Esophagus (tissue), 2 donors: ENCODE results near the gene HPD. TPM values are rescaled to one million over a fixed set of nuclear protein-coding genes. Genes with fewer than 3 reads are reported as not detected.
"Not testable (repeated sequence)": the region's sequence is repeated elsewhere in the genome, so short reads cannot be mapped to it uniquely, and the experiment has no call there.

ENCODE experiments used
- H3K27ac ChIP-seq, 2 donors: one replicate each; pipeline ENCODE4 v1.5.1; 2013; ENCODE audit warnings: low read depth in 2 of 2, mild to moderate bottlenecking in 2 of 2, inconsistent platforms in 1 of 2, low read length in 1 of 2, moderate library complexity in 1 of 2
- H3K27me3 ChIP-seq, 2 donors: one replicate each; pipeline ENCODE4 v1.6.1; 2013; ENCODE audit warnings: low read length in 2 of 2, control low read depth in 1 of 2, mild to moderate bottlenecking in 1 of 2; ENCODE audit not compliant: insufficient read depth in 2 of 2, control insufficient read depth in 1 of 2
- H3K36me3 ChIP-seq, 2 donors: one replicate each; pipeline ENCODE4 v1.6.1; 2013; ENCODE audit warnings: low read length in 1 of 2; ENCODE audit not compliant: control insufficient read depth in 2 of 2, insufficient read depth in 2 of 2
- H3K4me1 ChIP-seq, 2 donors: one replicate each; pipeline ENCODE4 v1.6.1; 2013; ENCODE audit warnings: low read length in 1 of 2; ENCODE audit not compliant: control insufficient read depth in 2 of 2, insufficient read depth in 2 of 2
- H3K4me3 ChIP-seq, 2 donors: one replicate each; pipeline ENCODE4 v1.5.1; 2013; ENCODE audit warnings: low read length in 2 of 2, mild to moderate bottlenecking in 2 of 2, low read depth in 1 of 2, moderate library complexity in 1 of 2
- H3K9me3 ChIP-seq, 2 donors: one replicate each; pipeline ENCODE4 v1.6.1; 2013; ENCODE audit warnings: mild to moderate bottlenecking in 2 of 2, low read depth in 1 of 2, low read length in 1 of 2, moderate library complexity in 1 of 2; ENCODE audit not compliant: control insufficient read depth in 2 of 2, insufficient read depth in 1 of 2
- WGBS, 2 donors: extraction: QIAGEN DNeasy Blood & Tissue Kit; methylation state at CpG; one replicate each; pipeline ENCODE4 v1.1.7; 2013; 5-methylcytosine and 5-hydroxymethylcytosine counted together
- polyA plus RNA-seq, 2 donors: library from polyadenylated mRNA; stranded (reverse); fragments of 200-250 nt; gene quantifications; one replicate each; pipeline ENCODE4 v1.2.3, GENCODE V29; 2013
- donor health status: healthy with polysubstance abuse.
- donor health status: Bipolar disorder and iron deficiency.

The HPD gene
- polyA plus RNA-seq, result under 1 TPM; 0.29 to 0.31 TPM

DNA sequence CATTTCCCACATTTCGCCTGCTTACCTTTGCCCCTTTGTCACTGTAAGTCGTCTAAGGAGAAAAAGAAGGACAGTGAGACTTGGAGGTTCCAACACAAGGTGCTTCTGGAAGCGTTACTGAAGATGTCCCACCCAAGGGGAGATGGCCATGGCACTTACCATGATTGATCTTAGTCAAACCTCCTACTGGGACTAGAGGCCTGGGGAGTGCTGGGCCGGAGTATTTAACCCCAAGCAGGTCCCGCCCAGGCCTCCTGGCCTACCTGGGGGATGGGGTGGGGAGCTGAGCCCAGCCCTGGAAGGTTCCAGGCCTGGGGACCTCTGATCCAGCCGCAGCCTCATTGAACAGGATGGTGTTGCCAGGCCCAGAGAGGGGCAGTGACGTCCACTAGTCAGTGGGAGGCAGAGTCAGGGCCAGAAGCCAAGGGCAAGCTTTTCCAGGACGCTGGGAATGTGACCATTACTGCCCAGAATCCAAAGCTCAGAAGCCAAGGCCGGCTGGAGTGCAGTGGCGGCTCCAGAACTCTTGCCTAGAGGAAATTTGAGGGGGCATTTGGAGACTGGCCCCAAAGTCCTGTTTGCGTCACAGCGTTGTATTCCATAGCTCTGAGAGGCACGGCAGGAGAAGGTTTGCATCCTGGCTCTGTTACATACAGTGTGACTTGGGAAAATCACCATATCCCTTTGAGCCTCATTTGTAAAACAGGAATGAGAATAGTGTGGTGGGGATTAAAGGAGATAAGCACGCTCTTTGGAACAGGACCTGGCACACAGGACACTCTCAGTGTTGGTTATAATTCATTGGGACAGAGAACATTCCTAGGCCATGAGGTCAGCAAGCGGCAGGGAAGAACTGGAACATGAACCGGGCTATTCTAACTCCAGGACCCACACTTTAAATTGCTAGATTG, at the start of gene HPD:
Gene HPD (minus strand): TSS at position 198 of the 911 bp plus-strand sequence. CDS start 36 bp downstream, at position 162.
- Histone ChIP-seq H3K27ac (peak within 1 kb of the TSS; percentile 71 to 80), H3K4me3 (no peak within 1 kb of the TSS)

DNA sequence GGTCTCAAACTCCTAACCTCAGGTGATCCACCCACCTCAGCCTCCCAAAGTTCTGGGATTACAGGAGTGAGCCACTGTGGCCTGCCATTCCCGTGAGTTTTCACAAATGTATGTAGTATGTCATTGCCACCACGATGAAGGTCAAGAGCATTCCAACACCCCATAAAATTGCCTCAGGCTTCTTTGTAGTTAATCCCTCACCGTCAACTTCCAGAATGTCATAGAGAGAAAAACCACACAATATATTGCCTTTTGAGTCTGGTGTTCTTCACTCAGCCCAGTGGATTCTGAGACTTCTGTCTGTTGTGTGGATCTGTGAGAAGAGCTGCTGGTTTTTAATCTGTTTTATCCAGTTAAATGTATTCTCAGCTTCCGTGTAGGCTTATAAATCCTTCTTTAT, 47.1 kb upstream of the HPD start:
- Histone ChIP-seq H3K27ac (no peak overlapping the region), H3K4me1 (no peaks in the 10 kb centered on the region), H3K4me3 (no peak overlapping the region), H3K27me3 (no peaks in the 10 kb centered on the region), H3K9me3 (no peaks in the 10 kb centered on the region), H3K36me3 (peaks cover 10 to 32% of the 10 kb centered on the region in 2 donors)
- WGBS, 2 donors, result 59 to 71% methylated on average over 4 of the region's 4 CpGs

More for the DNA sequence above, at the start of gene HPD:
- Histone ChIP-seq H3K9me3 (no peaks in the 10 kb centered on the region), H3K27me3 (no peaks in the 10 kb centered on the region), H3K36me3 (no peaks in the 10 kb centered on the region), H3K4me1 (no peaks in the 10 kb centered on the region)
- WGBS, 2 donors, result 61 to 69% methylated on average over 16 of the region's 16 CpGs

DNA sequence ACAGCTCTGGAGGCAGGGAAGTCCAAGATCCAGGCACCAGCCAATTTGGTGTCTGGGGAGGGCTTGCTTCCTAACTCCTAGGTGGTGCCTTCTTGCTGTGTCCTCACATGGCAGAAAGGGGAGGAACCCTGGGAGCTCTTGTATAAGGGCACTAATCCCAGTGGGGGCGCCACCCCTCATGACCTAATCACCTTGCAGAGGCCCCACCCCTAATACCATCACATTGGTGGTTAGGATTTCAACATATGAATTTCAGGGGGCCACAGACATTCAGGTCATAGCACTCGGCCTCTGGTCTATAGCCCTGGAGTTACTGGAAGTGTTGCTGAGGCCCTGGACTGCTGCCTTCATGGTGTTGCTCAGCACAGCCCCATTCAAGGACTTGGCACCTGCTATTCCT, 44.5 kb upstream of the HPD start:
- Histone ChIP-seq H3K9me3 (no peaks in the 10 kb centered on the region), H3K36me3 (peaks cover 10 to 32% of the 10 kb centered on the region in 2 donors), H3K27me3 (no peaks in the 10 kb centered on the region), H3K27ac (no peak overlapping the region), H3K4me3 (no peak overlapping the region), H3K4me1 (no peaks in the 10 kb centered on the region)
- 82 to 94% methylated on average over 2 of the region's 2 CpGs for WGBS, 2 donors

DNA sequence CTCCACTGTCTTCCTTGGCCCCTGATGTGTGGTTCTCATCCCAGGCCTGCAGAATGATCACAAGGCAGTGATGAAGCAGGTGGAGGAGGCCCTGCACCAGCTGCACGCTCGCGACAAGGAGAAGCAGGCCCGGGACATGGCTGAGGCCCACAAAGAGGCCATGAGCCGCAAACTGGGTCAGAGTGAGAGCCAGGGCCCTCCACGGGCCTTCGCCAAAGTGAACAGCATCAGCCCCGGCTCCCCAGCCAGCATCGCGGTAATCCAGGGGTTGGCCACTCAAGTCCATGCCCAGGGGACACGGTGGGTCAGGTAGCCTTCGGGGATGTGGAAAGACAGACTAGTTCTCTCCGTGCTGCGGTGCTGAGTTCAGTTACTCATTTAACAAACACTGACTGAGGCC, 40.9 kb upstream of the HPD start:
- peaks cover 0 to 1% of the 10 kb centered on the region in 2 donors for H3K4me1 ChIP-seq
- no peak overlapping the region for H3K4me3 ChIP-seq
- H3K27ac ChIP-seq, result no peak overlapping the region
- WGBS, 2 donors, result 94% methylated on average over 14 of the region's 14 CpGs
- peaks cover 12 to 38% of the 10 kb centered on the region in 2 donors for H3K36me3 ChIP-seq
- no peaks in the 10 kb centered on the region for H3K27me3 ChIP-seq
- no peaks in the 10 kb centered on the region for H3K9me3 ChIP-seq

DNA sequence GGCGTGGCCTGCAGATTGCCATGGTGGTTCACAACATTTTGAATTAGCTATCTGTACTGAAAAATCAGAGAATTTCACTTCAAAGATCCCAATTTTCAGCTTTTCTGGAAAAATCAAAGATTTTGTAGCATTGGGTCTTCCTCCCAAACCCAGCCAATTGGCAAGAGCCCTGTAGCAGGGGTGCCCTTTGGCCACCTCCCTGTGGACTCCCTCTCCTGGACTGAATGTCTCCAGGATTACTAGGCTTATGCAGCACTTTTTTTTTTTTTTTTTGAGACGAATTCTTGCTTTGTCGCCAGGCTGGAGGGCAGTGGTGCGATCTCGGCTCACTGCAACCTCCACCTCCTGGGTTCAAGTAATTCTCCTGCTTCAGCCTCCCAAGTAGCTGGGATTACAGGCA, 39.6 kb upstream of the HPD start:
- Histone ChIP-seq H3K9me3 (no peaks in the 10 kb centered on the region), H3K27ac (no peak overlapping the region), H3K4me1 (peaks cover 0 to 7% of the 10 kb centered on the region in 2 donors), H3K27me3 (no peaks in the 10 kb centered on the region), H3K4me3 (no peak overlapping the region), H3K36me3 (peaks cover 10 to 33% of the 10 kb centered on the region in 2 donors)
- 82 to 90% methylated on average over 5 of the region's 5 CpGs for WGBS, 2 donors

DNA sequence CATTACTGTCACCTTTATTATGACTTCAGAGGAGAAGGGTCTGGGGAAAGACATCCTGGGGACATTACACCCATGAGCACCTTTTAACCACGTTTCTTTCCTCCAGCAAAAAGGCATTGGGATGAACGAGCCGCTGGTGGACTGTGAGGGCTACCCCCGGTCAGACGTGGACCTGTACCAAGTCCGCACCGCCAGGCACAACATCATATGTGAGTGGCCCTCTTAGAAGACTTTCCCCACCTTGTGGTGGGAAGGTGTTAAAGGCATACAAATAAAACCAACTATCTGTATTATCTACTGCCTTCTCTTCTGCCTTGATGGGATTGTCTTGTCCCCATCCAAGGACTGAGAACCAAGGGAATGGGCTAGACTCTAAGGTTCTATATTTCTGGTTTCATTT, 36.0 kb upstream of the HPD start:
- Histone ChIP-seq H3K27ac (peak overlapping the region in 1 of 2 donors; percentile 68), H3K4me1 (peaks cover 0 to 7% of the 10 kb centered on the region in 2 donors), H3K9me3 (no peaks in the 10 kb centered on the region), H3K36me3 (peaks cover 6 to 15% of the 10 kb centered on the region in 2 donors), H3K4me3 (no peak overlapping the region), H3K27me3 (no peaks in the 10 kb centered on the region)
- WGBS, 2 donors, result 53 to 59% methylated on average over 7 of the region's 7 CpGs

DNA sequence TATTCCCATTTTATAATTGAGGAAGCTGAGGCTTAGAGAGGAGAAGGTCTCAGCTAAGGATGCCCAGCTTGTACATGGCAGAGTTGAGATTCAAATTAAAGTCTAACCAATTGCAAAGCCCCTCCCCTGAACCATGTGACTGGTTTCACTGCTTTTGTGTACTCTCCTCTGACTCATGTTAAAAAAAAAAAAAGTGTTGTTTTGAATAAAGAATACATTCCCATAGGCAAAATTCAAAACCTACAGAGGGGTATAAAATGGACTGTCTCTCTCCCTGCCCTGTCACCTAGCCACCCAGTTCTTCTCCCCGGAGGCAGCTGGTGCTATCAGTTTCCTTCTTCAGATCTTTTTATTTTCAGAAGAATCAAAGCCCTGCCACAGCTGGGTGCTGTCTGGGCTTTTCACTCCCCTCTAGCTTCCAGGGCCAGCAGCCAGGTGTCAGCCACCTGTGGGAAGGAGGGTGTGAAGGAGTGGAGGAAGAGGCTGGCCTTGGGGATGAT, 35.4 kb upstream of the HPD start:
- Histone ChIP-seq H3K36me3 (peaks cover 6 to 9% of the 10 kb centered on the region in 2 donors), H3K27ac (peak overlapping the region; percentile 1 to 68), H3K4me3 (no peak overlapping the region), H3K4me1 (peaks cover 2 to 7% of the 10 kb centered on the region in 2 donors), H3K27me3 (no peaks in the 10 kb centered on the region), H3K9me3 (no peaks in the 10 kb centered on the region)
- 13 to 16% methylated on average over 1 of the region's 1 CpG for WGBS, 2 donors

DNA sequence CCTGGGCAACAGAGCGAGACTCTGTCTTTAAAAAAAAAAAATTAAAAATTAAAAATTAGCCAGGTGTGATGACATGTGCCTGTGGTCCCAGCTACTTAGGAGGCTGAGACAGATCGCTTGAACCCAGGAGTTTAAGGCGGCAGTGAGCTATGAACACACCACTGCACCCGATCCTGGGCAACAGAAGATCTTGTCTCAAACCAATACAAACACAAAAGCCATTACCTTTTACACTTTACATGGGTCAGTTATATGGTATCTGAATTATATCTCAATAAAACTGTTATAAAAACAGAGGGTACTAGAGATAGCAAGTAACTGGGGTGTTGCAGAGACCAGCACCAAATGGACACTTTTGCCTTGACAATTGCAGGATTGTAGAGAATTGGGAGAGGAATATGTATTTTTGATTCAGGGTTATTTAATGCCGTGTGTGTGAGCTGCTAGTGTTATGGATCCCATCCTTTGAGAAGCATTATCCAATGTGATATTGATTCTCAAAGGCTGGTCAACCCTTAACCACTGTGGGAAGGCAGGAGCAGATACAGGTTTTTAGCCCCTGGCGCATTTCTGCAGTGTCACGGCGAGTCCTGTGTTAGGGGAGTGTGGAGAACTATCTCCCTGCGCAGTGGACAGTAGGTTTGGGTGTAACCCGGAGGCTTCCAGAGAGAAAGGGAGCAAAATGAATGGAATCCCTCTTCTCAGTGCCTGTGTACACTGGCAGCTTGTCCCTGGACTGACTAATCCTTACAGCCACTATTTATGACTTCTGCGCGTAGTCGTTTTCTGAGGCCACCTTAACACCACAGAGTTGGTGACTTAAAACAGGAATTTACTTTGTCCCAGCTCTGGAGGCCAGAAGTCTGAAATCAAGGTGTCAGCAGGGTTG, 34.3 kb upstream of the HPD start:
- H3K27ac ChIP-seq, result no peak overlapping the region
- 87 to 88% methylated on average over 13 of the region's 13 CpGs for WGBS, 2 donors

DNA sequence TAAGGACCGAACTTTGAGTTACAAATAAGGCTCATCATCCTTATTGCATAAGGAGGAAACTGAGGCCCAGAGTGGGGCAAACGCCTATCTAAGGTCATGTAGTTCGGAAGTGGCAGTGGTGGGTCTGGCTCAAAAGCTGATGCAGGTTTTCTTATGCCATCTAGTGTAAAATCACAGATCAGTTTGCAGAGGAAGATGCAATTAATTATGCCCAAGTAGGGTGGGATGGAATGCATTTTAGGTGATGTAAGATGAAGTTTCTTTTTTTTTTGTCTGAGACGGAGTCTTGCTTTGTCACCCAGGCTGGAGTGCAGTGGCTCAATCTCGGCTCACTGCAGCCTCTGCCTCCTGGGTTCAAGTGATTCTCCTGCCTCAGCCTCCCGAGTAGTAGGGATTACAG, 31.0 kb upstream of the HPD start:
- H3K4me3 ChIP-seq, result peak overlapping the region; percentile 77
- not testable (repeated sequence) for H3K4me1 ChIP-seq, H3K9me3 ChIP-seq, H3K36me3 ChIP-seq, H3K27ac ChIP-seq, H3K27me3 ChIP-seq
- WGBS, 2 donors, result 43 to 45% methylated on average over 6 of the region's 6 CpGs

More for the DNA sequence above, 34.3 kb upstream of the HPD start:
- Histone ChIP-seq H3K27me3 (no peaks in the 10 kb centered on the region), H3K9me3 (no peaks in the 10 kb centered on the region), H3K4me1 (peaks cover 2 to 7% of the 10 kb centered on the region in 2 donors), H3K36me3 (peaks cover 5 to 6% of the 10 kb centered on the region in 2 donors), H3K4me3 (no peak overlapping the region)
